ENCODE measurements around the gene CLIC4. TPM values are rescaled to one million over a fixed set of nuclear protein-coding genes. Genes with fewer than 3 reads are reported as not detected.
"Not testable (repeated sequence)": the region's sequence is repeated elsewhere in the genome, so short reads cannot be mapped to it uniquely, and the experiment has no call there.

Gene CLIC4
- total RNA-seq, 1 experiment from 2014 or later: 218 TPM

DNA sequence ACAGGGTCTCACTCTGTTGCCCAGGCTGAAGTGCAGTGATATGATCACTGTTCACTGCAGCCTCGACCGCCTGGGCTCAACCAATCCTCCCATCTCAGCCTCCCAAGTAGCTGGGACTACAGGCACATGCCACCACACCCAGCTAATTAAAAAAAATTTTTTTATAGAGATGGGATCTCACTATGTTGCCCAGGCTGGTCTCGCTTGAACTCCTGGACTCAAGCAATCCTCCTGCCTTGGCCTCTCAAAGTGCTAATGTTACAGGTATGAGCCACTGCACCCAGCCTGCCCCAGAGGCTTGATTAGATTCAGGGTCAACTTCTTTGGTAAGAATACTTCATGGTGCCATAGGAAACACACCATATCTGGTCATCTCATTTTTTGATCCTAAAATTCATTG, 66.2 kb downstream of the CLIC4 start:
- DNase-seq (ENCODE audit: low spot score): not testable (repeated sequence)

DNA sequence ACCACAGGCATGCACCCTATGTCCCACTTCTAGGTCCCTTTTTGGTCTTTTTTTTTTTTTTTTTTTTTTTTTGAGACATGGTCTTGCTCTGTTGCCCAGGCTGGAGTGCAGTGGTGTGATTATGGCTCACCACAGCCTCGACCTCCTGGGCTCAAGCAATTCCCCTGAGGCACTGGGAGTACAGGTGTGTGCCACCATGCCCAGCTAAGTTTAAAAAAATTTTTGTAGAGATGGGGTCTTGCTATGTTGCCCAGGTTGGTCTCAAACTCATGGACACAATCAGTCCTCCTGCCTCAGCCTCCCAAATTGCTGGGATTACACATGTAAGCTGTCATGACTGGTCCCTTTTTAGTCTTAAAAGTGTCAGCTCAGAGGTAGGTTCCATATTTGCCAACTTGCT, 75.0 kb downstream of the CLIC4 start:
- DNase-seq (ENCODE audit: low spot score): not testable (repeated sequence)

DNA sequence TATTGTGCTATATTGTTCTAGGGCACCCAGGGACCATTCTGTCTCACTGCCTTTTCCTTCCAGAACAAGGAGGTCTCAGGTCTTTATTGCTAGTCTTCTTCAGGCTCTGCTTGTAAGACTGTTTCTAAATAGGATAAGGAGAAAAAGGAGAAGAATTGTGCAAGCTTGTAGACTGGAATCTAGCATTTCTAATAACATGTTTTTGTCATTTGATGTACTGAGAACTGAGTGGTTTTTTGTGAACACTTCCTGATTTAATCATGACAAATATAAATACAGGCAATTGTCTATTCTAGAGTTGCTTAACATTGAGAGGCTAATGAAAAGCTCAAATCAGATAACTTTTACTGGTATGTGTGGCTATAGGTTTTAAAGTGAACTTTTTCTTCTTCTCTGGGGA, 77.6 kb downstream of the CLIC4 start:
- no peak for DNase-seq (ENCODE audit: low spot score)

DNA sequence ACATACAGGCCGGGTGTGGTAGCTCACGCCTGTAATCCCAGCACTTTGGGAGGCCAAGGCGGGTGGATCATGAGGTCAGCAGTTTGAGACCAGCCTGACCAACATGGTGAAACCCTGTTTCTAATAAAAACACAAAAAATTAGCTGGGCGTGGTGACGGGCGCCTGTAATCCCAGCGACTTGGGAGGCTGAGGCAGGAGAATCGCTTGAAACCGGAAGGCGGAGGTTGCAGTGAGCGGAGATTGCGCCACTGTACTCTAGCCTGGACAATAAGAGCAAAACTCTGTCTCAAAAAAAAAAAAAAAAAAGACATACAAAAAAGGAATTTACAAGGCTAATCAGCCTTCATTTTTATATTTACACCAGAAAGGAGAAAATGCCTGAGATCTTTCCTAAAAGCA, 78.2 kb downstream of the CLIC4 start:
- not testable (repeated sequence) for DNase-seq (ENCODE audit: low spot score)

DNA sequence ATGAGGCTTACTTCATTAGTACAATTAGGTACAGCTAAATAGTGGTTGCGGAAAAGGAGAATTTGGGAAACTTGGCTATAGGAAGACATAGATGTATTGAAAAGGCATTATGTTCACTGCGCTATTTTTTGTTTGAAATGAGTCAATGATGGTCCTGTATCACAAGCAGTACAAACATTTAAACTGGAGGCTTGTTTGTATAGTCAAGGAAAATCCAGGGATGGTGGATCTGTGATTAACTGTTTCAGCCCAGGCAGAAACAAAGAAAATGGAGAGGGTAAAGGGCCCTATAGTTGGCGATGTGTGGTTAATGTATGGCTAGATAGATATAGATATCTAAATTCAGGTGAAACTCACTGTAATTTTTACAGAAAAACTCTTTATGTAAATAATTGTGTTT, 79.9 kb downstream of the CLIC4 start:
- DNase-seq (ENCODE audit: low spot score): no peak

DNA sequence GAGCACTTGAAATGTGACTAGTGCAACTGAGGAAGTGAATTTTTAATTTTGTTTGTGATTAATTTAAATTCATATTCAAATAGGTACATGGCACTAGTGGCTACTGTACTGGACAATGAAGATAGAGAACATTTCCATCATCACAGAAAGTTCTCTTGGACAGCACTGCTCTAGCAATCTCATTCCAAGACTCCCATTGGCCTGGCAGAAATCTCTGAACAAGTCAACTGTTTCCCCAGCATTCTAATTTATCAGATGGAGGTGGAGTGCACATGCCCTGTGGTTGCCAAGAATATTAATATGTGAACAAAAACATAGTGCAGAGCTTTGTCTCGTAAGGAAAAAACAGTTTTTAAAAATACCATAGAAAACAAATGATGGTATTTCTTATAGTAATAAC, 81.3 kb downstream of the CLIC4 start:
- DNase-seq (ENCODE audit: low spot score): no peak

DNA sequence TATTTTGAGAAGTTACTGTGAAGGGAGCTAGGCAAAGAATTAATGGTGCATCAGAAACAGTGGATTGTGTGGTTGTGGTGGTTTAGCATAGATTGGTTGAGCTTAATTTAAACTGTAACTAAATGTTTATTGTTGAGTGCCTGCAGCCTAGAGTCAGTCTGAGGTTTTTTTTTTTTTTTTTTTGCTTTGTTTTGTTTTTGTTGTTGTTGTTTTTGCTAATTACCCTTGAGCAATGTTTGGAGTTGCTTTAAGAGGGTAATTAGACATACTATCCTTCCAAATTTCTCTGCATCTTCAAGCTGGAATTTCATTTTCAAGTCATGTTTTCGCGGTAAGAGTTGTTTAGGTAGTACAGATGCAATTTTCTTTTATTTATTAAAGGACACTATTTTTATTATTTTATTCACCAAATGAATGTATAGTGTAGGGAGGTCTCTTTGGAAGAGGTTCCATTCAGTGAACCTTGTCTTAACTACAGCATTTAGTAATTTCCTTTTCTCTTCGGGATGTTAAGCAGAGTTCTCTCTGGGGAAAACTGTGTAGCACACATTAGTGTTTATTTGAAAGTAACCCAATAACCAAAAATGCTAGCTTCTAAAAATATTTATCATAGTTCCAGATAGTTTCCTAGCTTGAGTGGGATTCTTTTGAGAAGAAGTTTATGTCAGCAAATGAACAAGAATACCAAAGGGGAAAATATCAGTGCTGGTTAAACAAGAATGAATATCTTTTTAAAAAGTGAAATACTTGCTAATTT, 82.3 kb downstream of the CLIC4 start:
- no peak for DNase-seq (ENCODE audit: low spot score)

DNA sequence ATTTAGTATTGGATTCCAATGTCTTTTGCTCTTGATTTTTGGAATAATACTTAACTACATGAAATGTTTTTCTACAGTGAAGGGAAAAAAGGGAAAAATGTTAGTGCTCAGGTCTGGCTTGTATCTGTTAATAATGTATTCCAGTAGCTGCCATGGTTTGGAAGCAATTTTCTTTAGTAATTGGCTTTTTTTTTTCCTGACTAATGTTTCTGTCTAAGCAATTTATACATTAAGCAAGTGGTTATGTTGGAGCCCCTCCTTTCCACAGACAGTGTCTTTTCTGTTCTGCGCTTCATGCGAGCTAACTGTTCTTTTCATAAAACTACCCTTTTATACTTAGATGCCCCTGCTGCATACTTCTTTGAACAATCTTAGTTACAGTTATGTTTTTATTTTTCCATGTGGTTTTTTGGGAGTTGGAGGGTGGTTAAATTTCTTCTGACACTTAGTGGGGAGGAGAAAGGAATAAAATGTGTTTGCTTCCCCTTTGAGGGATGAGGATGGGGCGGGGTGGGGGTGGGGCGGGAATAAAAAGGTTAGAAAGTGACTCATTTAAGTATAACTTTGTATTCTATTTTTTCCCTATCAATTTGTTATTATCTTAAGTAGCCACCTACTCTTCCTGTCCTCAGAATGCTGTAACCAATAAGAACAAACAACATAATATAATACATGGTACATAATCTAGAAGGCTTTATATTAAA, 83.1 kb downstream of the CLIC4 start:
- no peak for DNase-seq (ENCODE audit: low spot score)

DNA sequence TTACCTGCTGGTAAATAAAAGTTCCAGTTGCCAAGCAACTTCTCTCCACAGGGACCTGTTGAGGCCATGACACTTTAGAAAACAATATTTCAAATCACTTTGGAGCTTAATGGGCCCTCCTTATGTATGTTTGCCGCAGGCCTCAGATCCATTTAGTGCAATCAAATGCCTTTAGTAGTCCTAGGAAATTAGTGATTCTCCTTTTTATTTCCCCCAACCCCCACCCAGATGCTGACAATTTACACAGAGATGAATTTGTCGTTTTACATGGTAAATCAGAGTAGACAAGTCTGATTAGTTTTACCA, 83.6 kb downstream of the CLIC4 start:
- no peak for DNase-seq (ENCODE audit: low spot score)

DNA sequence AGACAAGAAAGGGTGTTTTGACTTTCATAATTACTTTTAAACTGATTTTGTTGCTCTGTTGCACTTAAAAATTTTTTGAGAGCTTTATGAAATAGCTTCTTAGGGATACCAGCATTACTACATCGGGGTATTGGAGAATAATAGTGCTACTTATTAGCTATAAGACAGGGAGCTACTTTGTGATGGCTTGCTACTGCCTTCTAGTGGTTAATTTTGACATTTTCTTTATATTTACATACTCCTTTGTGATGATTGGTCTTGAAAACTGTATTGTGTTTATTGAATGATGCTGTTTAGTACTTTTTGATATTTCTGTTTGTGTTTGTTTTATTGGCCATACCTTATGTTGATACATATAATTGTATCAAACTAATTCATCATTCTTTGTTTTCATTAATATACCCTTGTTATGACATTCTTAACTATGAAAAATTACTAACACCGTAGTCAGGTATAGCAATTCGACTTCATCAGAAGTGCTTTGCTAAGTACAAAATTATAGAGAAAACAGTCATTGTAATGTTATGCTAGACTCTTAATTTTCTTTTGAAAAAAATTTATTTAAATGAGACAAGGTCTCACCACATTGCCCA, 85.5 kb downstream of the CLIC4 start:
- peak; percentile 47 for DNase-seq (ENCODE audit: low spot score)

DNA sequence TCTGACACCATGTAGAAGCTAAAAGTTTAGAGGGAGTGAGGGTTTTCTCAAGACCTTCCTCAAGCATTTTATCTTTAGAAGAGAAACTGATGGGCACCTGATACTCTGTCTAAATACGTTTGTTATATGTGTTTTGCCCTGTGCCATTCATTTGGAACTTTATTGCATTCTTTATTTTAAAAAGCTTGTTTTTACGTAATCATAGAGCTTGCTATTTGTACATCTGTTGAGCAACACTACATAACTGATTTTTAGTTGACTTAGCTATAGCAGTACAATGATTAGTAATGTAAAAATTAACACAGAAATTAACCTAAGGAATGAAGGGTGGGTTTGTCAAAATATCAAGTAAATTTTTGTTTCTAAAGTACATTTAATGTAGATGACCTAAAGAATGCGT, 96.3 kb downstream of the CLIC4 start:
- DNase-seq (ENCODE audit: low spot score): no peak

DNA sequence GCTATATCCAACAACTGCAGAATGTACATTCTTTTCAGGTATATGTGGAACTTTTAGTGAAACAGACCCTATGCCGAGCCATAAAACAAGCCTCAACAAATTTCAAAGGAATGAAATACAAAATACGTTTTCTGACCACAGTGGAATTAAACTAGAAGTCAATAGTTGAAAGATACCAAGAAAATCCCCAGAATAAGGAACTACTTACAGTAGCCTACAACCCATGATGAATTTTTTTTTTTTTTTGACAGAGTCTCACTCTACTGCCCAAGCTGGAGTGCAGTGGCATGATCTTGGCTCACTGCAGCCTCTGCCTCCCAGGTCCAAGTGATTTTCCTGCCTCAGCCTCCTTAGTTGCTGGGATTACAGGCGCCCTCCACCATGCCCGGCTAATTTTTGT, 101.4 kb downstream of the CLIC4 start:
- no peak for DNase-seq (ENCODE audit: low spot score)

DNA sequence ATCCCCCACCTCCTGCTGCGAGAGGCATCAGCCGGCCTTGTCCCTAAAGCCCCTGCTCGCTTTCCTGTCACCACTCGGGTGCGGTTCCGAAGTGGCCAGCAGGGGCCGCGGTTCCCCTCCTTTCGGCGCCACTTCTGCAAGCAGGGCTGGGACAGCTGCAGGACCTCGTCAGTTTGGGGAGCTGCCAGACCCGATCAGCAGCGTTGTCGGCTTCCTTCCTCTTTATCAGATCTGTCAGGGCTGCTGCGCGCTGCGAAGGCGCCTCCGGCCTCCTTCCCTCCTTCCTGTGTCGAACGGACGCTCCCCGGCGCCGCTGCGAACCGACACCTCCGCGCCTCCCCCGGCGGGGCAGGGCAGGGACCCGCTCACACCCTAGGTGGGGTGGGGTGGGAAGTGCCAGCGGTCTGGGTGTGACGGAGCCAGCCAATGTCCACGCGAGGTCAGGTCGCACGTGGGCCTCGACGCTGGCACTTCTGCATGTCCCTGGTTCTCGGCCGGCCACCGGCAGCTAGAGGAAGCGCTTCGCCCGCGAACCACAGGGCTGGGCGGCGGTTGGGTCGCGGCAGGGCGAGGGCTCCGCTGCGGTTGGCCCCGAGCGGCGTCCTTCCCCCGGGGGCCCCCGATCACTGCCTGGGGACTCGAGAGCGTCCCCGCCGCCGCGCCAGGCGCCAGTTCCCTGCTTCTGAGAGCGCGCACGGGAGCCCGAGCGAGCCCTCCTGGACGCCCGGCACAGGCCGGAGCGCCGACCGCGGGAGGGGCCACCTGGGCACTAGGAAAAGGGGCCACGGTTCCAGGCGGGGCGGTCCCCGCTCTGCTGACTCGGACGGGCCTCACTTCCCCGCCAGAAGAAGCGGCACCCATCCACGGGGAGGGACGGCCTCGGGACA, 103.0 kb downstream of the CLIC4 start:
- DNase-seq (ENCODE audit: low spot score): no peak

DNA sequence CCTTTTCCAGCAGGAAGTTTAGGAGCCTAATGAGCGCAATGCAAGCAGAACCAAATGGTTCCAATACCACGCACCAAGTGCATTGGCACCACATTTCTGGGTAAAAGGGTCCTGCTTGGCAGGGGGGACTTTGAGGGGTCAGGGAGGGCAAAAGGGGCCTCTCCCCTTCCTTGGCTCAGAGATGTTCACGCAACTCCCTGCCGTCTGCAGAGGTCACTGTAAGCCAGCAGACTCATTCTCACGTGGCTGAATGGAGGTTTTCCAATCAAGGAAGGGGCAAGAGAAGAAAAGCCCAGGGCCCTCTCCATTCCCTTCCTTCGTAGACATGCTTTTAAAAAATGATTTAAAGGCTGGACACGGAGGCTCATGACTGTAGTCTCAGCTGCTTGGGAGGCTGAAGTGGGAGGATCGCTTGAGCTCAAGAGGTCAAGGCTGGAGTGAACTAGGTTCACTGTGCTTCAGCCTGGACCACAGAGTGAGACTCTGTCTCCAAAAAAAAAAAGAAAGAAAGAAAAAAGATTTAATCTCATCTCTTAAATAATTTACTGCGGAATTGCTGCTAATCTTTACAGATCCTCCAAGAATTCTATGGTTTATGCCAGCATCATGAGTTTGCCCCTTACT, 104.5 kb downstream of the CLIC4 start:
- no peak for DNase-seq (ENCODE audit: low spot score)

DNA sequence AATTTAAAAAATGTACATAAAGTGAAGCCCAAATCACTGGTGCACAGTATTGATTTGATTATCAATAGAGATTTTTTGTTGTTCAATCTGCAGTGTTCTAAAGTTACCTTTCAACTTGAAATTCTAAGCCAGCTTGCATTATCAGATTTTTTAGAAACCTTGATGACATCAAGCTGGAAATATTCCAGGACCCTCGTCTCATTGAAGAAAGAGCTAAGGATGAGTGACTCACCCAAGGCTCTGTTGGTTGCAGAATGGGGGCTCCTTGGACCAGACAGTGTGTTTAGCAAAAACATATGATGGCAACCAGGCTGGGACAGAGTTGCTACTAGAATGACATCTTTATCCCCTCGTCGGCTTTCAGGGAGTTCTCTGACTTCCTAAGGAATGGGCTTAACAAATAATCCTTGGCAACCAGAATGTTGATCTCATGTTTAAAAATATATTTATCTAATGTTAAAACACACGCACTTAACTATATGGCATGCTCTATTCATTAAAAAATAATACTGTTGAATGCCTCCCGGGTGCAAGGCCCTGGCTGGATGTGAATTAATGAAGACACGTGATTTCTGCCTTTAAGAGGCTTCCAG, 105.2 kb downstream of the CLIC4 start:
- DNase-seq (ENCODE audit: low spot score): no peak

DNA sequence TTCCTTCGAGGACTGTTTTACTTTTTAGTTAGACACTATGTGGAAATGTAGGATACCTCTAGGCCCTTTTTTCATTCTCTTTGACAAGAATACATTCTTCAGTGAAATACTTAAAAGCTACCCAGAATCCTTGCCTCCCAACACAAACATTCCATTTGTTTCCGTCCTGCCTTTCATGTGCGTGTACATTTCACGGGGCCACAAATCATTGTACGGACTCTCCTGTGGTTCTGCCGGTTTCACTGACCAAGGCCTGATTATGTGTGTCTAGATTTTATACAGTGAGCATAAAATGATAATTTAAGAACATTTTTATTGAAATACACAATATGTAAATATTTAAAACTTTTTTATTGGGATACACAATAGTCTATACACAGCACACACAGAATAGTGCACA, 108.4 kb downstream of the CLIC4 start:
- no peak for DNase-seq (ENCODE audit: low spot score)

DNA sequence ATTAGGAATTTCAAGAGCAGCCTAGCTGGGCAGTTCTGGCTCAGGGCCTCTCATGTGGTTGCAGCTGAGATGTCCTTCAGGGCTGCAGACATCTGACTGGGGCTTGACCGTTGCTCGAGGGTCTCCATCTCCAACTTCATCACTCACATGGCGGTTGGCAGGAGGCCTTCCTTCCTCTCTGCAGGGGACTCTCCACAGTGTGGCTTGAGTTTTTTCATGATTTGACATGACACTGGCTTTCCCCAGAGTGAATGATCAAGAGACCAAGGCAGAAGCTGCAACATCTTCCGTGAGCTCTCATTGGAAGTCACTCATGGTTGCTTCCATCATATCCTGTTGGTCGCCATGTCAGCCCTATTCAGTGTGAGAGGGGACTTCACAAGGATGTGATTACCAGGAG, 110.2 kb downstream of the CLIC4 start:
- DNase-seq (ENCODE audit: low spot score): no peak

DNA sequence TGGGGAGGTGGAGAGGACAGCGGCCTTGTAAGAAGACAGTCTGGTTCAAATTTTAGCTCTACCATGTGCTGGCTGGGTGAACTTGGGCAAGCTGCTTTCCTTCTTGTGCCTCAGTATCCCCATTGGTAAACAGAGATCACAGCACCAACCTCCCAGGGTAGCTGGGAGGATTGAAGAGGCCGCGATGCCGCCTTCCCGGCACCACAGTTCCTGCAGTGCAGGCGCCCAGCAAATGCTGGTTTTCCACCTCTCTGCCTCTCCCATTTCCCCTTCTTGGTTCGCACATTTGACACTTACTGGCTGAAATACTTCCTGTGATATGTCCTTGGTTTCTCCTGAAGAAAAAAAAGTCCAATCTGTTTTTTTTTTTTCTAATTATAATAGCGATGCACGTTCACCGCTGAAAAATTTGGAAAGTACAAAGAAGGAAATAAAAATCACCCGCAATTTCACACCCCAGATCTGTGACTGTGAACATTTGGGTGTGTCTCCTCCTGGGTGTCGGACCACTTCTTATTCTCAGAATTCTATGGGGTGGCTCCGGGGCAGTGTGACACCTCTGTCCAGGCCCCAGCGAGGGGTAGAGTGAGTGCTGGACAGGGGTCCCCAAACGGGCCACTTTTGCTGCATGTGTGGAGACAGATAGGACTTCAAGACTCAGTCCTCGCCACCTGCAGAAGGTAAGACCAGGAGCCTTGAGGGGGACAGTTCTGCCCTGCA, 111.7 kb downstream of the CLIC4 start:
- DNase-seq (ENCODE audit: low spot score): no peak

DNA sequence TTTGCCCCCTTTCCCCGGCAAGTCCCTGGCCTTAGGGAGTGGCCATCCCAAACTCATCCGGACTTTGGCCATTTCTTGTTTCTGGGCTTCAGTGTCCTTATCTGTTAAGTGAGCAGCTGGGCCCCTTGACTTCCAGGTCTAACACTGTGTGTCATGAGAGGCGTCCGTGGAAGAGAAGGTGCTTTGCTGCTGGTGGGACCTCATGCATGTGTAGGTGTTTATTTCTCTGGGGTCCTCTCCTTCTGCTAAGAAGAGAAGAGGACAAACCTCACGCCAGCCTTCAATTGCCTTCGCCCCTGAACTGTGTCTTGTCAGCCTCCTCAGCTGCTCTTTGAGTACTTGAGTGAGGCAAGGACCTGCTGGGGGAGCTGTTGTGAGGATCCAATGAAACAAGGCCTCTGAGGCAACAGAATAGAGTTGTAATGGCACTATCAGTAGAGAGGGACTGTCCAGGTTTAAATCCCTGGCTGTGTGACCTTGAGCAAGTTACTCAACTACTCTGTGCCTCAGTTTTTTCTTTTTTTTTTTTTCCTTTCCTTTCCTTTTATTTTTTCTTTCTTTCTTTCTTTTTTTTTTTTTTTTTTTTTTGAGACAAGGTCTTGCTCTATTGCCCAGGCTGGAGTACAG, 112.4 kb downstream of the CLIC4 start:
- DNase-seq (ENCODE audit: low spot score): no peak

DNA sequence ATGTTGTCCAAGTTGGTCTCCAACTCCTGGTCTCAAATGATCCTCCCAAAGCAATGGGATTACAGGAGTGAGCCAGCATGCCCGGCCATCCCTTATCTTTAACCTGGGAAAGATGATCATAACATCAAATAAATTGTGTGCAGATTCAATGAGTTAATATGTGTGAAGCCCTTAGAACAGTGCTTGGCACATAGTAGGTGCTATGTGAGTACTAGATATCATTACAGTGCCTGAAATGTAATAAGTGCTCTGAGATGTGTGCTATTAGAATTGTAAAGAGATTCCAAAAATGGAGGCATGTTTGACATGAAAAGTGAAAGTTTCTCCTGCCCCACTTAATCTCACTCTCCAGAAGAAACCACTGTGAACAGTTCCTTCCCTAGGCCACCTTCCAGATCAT, 113.0 kb downstream of the CLIC4 start:
- DNase-seq (ENCODE audit: low spot score): no peak
